ENCODE results near the gene ELMOD3.

Gene ELMOD3

GRCh38 chr2:85354286-85355072 is at the start of gene ELMOD3, which contains the start of gene RETSAT:
Gene ELMOD3, plus strand, starts transcription at chr2:85354769. Its CDS starts 2,430 bp downstream, at chr2:85357199.
Gene RETSAT, minus strand, starts transcription at chr2:85354528. Its CDS starts 21 bp downstream, at chr2:85354507.
- TF ChIP-seq CTCF (IDR thresholded peaks at IDR 0.05), result peak in 1 of 2 experiments; percentile 15
- H3K4me3 ChIP-seq, result peak within 1 kb of the TSS; percentile 62 to 80
- DNase-seq, result peak; percentile 99
- no peaks in the 10 kb centered on the region for H3K27me3 ChIP-seq
- intact Hi-C loops (cut with DNase I; ENCODE audit: low total_unique reads), result loop anchor here (1.0 kb wide), 1 partner anchor 26 kb away; no protein-coding TSS in a partner anchor
- H3K9me3 ChIP-seq, result no peaks in the 10 kb centered on the region
- peaks cover 0 to 38% (median 29%) of the 10 kb centered on the region in 4 donors for H3K4me1 ChIP-seq
- peaks cover 21 to 38% (median 37%) of the 10 kb centered on the region in 3 donors for H3K36me3 ChIP-seq
- H3K27ac ChIP-seq, result peak within 1 kb of the TSS; percentile 86 to 92

- Histone ChIP-seq H3K9me3 (no peaks in the 10 kb centered on the region), H3K4me1 (peaks cover 0 to 12% (median 9%) of the 10 kb centered on the region in 4 donors), H3K27me3 (no peaks in the 10 kb centered on the region), H3K4me3 (no peak overlapping the region), H3K36me3 (peaks cover 18 to 70% (median 59%) of the 10 kb centered on the region in 3 donors), H3K27ac (no peak overlapping the region)
- no peak for TF ChIP-seq CTCF (IDR thresholded peaks at IDR 0.05)
- no peak for DNase-seq
- intact Hi-C loops (cut with DNase I; ENCODE audit: low total_unique reads), result no loop called here
These were observed 47.1 kb upstream of the ELMOD3 start for GRCh38 chr2:85307527-85307897.

DNA sequence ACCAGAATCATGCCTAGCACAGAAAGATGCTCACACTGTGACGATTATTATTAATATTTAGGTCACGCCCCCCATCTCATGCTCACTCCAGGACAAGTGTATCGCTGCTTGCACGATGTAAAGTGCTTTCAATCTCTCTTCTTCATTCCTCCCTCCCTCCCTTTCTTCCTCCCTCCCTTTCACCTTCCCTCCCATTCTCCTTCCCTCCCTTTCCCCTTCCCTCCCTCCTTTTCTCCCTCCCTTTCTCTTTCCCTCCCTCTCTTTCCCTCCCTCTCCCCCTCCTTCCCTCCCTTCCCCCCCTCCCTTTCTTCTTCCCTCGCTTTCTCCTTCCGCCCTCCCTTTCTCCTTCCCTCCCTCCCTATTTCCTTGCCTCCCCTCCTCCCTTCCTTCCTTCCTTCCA is 46.4 kb upstream of the ELMOD3 start:
- Histone ChIP-seq H3K4me1 (peaks cover 0 to 12% (median 9%) of the 10 kb centered on the region in 4 donors), H3K27ac (peak overlapping the region in 1 of 2 donors; percentile 63), H3K9me3 (no peaks in the 10 kb centered on the region), H3K4me3 (no peak overlapping the region), H3K27me3 (no peaks in the 10 kb centered on the region), H3K36me3 (peaks cover 18 to 66% (median 53%) of the 10 kb centered on the region in 3 donors)
- intact Hi-C loops (cut with DNase I; ENCODE audit: low total_unique reads), result no loop called here
- no peak for TF ChIP-seq CTCF (IDR thresholded peaks at IDR 0.05)
- no peak for DNase-seq

DNA sequence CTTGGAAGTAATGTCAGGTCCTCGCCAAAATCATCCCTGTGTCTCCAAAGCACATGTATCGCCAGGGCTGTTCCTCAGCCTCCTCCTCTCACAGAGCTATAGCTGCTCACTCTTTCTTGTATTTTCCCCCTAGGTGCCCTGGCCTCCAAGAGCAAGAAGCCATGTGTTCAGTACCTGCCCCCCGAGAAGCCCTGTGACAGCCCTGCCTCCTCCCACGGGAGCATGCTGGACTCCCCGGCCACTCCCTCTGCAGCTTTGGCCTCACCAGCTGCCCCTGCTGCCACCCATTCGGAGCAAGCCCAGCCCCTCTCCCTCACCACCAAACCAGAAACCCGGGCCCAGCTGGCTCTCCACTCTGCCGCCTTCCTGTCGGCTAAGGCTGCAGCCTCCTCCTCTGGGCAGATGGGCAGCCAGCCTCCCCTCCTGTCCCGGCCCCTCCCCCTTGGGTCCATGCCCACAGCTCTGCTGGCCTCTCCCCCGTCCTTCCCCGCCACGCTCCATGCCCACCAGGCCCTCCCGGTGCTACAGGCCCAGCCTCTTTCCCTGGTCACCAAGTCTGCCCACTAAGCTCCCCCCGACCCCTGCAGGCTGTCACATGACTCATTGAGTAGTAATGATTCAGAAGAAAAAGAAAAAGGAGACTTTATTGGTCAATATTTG is 45.5 kb upstream of the ELMOD3 start:
- H3K27ac ChIP-seq, result peak overlapping the region; percentile 52 to 63
- intact Hi-C loops (cut with DNase I; ENCODE audit: low total_unique reads), result no loop called here

More for the DNA sequence above, 45.5 kb upstream of the ELMOD3 start:
- Histone ChIP-seq H3K4me3 (no peak overlapping the region), H3K27me3 (no peaks in the 10 kb centered on the region), H3K36me3 (peaks cover 18 to 60% (median 49%) of the 10 kb centered on the region in 3 donors), H3K9me3 (no peaks in the 10 kb centered on the region), H3K4me1 (peaks cover 0 to 12% (median 9%) of the 10 kb centered on the region in 4 donors)
- DNase-seq, result peak; percentile 62 to 83
- TF ChIP-seq CTCF (IDR thresholded peaks at IDR 0.05), result no peak

Data from tibial artery (tissue), 4 donors.